AG09319 (cell line): ENCODE results near the gene EGF.

ENCODE experiments used
- DNase-seq: peaks from one replicate; pipeline ENCODE4 v3.0.0-alpha.2; 2010; ENCODE audit warnings: low read depth; ENCODE audit errors: extremely low read depth
- TF ChIP-seq, protein P1 (sequence below): IDR thresholded peaks from 2 replicates; pipeline ENCODE4 v1.5.1; 2011; ENCODE audit warnings: low read depth, mild to moderate bottlenecking, inconsistent platforms, low read length, moderate library complexity

EGF gene

DNA sequence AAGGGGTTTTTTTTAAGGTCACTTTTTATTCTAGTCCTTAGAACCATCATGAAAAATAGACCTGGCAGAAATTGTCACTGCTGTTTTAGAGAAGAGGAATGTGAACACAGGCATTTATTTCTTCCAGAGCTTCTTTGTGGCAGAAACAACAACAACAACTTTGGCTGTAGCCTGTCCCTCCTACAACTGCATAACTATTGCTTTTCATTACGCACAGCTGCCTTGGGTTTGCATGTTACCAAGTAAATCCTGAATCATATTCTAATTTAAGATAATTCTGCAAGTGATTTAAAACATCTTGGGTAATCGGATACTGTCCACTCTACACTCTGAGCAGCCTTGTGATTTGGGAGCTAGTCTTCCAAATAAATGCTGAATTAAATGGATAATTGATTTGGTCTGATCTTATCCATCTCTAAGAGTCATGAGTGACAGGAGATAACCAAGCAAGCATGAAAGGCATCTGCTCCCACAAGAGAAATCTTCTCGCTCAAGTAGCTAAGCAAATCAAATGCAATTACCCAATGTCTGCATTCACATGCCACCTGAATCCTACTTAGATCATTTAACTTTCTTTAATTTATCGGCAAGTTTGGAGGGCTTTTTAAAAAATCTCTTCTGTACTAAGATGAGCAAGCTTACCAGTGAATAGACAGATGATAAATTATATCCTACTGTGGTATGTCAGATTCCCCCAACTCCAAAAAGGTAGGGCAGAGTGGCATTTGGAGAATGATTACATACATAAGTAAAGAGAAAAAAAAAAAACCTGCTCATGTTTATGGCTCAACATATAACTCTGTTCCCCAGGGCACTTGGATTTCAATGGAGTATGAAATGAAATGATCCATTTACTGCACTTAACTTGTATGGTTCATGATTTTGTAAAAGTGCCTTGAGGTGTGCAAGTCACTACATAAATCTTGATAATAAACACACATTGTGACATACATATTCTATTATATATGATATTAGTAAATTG lies 73.6 kb downstream of the EGF start:
- peak; percentile 39 for DNase-seq
- TF ChIP-seq, protein P1, sequence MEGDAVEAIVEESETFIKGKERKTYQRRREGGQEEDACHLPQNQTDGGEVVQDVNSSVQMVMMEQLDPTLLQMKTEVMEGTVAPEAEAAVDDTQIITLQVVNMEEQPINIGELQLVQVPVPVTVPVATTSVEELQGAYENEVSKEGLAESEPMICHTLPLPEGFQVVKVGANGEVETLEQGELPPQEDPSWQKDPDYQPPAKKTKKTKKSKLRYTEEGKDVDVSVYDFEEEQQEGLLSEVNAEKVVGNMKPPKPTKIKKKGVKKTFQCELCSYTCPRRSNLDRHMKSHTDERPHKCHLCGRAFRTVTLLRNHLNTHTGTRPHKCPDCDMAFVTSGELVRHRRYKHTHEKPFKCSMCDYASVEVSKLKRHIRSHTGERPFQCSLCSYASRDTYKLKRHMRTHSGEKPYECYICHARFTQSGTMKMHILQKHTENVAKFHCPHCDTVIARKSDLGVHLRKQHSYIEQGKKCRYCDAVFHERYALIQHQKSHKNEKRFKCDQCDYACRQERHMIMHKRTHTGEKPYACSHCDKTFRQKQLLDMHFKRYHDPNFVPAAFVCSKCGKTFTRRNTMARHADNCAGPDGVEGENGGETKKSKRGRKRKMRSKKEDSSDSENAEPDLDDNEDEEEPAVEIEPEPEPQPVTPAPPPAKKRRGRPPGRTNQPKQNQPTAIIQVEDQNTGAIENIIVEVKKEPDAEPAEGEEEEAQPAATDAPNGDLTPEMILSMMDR, result no peak

DNA sequence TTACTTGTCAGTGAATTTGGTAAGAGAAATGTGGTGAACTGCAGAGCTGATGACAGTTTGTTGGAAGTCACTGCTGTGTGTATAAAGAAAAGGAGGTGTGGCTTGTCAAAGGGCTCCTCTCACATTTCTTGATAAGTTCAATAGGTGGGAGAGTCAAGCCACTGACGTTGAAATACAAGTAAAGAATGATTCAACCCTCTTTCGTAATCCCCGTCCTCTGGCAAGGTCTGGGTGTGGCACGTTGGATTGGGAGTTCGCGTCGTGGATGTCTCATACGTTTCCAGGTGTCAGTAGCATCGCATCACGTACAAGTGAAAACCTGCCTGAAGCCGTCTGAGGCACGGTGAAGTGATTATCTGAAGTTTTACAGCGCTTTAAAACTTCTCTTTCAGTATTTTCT lies 76.4 kb downstream of the EGF start:
- no peak for DNase-seq
- TF ChIP-seq, protein P1, result no peak

DNA sequence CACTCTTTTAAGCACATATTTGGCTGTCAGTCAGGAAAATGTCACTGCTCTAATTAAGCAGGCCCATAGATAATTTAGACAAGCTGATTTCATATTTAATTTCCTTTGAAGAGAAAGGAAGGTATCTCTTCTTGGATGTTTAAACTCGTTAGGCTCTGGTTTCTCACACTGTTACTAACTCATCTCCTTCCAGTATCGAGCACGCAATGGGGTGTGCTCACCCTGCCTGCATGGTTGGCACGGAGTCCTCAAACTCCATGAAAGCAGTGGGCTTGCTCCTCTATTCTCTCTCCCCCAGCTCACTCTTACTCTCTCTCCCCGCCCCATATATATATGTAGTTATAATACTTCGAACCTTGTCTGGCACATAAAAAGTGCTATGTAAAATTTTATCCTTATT lies 76.9 kb downstream of the EGF start:
- TF ChIP-seq, protein P1, result no peak
- DNase-seq, result no peak

DNA sequence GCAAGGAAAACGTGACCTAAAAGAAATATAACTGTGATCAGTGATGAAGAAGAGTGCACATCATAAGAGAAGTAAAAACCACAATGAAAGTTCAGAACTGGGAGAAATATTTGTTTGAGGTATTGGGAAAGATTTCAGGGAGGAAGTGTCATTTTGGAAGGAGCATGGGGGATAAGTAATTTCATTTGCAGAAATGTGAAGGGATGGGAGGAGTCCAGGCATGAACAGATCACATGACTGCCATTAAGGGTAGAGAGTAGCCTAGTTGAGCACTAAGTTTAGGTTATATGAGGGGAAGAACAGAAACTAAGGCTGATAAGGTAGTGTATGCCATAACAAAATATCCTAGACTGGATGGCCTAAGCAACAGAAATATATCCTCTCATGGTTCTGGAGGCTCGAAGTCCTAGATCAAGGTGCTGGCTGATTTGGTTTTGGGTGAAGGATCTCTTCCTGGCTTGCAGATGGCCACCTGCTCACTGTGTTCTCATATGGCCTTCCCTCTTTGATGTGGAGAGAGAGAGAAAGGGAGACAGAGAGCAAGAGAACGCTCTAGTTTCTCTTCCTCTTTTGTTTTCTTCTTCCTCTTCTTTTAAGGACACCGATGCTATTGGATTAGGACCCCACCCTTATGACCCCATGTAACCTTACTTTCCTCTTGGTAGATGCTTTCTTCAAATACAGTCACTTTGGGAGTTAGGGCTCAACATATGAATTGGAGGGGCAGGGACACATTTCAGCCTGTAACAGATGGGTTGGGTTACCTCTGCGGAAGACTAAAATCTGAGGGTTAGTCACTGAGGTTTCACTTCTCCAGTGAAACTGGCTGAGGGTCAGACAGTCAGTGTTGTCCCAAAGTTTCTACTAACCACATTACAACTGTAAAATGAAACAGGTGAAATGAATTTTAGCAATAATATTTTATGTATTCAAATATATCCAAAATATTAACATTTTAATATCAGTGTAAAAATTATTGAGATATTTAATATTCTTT lies 77.9 kb downstream of the EGF start:
- TF ChIP-seq, protein P1, result no peak
- no peak for DNase-seq

DNA sequence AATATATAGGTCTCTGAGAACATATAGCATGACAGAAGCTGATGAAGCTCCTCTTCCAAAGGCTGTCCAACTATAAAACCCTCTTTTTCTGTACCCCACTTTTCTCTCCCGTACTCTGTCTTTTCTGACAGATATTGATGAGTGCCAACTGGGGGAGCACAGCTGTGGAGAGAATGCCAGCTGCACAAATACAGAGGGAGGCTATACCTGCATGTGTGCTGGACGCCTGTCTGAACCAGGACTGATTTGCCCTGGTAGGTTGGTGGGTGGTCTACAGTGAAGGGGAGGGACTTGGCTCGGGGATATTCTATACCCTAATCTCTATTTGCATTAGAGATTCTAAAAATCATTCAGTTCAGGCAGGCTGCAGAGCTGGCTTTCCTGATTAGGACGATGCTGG lies 80.4 kb downstream of the EGF start:
- TF ChIP-seq, protein P1, result no peak

DNA sequence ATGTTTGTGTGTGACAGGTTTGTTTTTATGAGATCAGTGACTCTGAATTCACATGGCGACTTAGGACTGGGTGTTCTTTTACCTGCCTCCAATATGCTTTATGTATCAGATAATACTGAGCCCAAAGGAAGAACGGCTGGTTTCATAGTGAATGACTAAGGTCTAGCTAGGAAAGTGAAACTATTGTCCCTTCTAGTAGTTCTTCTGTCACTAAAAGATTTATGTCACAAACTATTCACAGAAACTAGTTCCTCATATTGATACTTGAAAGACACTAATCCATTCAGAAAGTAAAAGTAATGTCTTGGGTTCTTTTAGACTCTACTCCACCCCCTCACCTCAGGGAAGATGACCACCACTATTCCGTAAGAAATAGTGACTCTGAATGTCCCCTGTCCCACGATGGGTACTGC lies 81.7 kb downstream of the EGF start:
- TF ChIP-seq, protein P1, result no peak
- no peak for DNase-seq

More for the DNA sequence above, 80.4 kb downstream of the EGF start:
- no peak for DNase-seq

DNA sequence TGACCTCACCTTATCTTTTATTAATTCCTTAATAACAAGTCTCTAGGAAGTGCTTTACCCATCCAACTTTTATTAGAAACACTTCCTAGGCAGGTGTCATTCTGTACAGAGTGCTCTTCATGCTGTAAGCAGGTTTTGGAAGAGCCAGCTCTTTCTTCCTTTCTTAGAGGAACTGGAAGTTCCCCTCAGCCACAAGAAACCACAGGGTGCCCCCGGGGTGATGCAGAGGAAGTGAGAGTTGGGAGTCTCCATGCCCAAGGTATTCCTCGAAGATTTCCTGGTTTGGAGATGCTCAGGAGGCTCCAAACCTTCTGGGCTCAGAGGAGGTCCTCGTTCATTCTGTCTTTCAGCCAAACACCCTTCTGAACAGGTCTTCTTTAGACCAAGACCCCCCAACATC lies 83.8 kb downstream of the EGF start:
- no peak for DNase-seq
- TF ChIP-seq, protein P1, result no peak
